Subcutaneous adipose tissue (tissue), 4 donors: Measurements from ENCODE around the gene LAMB1. TPM values are rescaled to one million over a fixed set of nuclear protein-coding genes. Genes with fewer than 3 reads are reported as not detected.

Source experiments
- total RNA-seq, 4 donors: library from RNA; depleted of rRNA; stranded (reverse); fragments of >200 nt; gene quantifications; one replicate each; pipeline ENCODE4 v1.1.0, GENCODE V29; 2016
- TF ChIP-seq, protein P1 (sequence below): fragments of 450-650 bp; IDR thresholded peaks from one replicate; pipeline ENCODE4 v1.5.1; 2016; ENCODE audit warnings: low read depth, mild to moderate bottlenecking, control low read depth, antibody characterized with exemption, moderate library complexity

Gene LAMB1
- total RNA-seq, 4 donors from 2014 or later: 218 to 376 (median 309) TPM

- TF ChIP-seq, protein P1, sequence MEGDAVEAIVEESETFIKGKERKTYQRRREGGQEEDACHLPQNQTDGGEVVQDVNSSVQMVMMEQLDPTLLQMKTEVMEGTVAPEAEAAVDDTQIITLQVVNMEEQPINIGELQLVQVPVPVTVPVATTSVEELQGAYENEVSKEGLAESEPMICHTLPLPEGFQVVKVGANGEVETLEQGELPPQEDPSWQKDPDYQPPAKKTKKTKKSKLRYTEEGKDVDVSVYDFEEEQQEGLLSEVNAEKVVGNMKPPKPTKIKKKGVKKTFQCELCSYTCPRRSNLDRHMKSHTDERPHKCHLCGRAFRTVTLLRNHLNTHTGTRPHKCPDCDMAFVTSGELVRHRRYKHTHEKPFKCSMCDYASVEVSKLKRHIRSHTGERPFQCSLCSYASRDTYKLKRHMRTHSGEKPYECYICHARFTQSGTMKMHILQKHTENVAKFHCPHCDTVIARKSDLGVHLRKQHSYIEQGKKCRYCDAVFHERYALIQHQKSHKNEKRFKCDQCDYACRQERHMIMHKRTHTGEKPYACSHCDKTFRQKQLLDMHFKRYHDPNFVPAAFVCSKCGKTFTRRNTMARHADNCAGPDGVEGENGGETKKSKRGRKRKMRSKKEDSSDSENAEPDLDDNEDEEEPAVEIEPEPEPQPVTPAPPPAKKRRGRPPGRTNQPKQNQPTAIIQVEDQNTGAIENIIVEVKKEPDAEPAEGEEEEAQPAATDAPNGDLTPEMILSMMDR: no peak
Measured at GRCh38 chr7:107943018-107943417, 59.9 kb downstream of the LAMB1 start.

DNA sequence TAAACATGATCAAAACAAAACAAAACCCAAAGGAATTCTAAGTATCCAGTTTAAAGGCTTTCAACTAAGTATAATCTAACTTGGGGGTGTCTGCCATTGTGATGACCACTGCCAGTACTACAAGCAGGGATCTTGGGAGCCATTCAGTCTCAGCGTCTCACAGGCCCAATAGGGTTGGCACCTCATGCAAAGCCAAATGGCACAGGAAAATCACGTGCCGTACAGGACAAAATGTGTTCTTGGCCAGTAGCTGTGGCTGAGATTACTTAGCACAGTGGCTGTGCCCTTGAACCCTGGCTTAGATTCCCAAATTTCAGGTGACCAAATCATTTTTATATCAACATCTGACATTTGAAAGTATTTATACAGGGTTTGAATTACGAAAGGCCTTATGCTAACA is 62.0 kb downstream of the LAMB1 start:
- TF ChIP-seq, protein P1: no peak

DNA sequence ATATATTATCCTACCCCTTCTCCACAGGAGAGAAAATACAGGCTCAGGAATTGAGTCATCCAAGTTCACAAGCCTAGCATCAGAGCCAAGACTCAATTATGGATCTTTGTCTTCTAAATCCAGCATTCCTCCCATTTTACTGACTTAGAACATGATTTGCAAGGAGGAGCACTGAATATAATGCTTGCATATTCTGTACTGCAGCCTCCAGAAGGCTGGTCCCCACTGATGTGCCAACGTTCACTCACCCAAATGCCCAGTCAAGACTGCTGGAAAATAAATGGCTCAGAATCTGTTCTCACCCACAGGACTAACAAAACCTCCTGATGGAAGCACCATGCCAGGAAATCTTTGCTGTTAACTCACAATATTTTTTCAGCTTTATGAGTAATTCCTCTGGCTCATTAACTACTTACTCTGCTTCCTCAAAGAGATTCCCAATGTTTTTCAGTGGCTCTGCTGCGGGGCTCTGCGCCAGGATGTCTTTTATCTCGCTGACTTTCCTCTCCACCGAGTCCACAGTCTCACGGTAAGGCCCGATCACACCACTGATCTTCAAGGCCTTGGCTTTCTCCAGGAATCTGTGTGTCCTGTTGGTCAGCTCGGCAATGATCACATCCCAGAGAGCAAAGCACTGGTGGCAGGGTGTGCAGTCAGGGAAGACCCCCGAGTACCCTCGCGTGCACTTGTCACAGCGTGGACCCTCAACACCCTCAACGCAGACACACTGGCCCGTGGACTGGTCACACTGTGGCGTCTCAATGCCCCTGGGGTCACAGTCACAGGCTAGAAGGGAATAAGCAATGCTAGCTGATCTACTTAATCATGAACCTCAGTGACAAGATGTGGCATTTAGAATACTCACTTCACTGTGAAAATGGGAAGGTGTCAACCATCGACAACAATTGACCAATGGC is 63.1 kb downstream of the LAMB1 start:
- TF ChIP-seq, protein P1: no peak

DNA sequence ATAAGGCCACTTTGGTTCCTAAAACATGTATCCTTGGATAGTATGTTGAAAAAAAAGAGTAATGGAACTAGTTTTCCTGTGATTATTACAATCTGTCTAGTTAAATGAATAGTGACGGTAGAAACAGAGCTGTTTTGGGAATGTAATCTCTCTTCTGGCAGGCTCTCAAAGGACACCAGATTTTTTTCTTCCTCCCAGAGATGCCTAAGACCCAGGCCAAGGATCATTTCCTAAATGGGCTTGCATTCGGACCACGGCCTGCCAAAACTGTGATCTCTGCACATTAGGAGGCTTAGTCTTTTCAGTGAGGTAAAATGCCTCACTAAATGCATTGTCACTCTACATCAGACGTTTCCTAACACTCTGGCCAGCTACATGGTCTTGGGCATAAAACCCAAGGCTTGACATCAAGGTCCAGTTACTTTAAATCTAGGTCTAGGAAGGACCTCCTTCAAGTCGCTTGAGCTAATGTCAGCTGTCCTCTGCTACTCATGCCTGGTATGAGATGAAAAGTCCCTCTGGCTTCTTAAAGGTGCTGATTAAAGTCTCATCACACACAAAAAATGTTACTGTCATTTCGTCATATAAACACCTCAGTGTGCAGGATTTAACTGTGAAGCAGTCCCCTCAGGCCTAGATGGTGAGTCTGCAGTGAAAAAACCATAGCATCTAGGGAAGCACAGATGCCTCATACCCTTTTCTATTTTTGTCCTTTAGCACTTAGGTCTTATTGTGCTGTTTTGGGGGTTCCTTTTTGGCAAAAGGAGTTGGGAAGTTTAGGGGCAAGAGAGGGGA is 64.3 kb downstream of the LAMB1 start:
- TF ChIP-seq, protein P1: no peak

- TF ChIP-seq, protein P1: no peak
Measured at GRCh38 chr7:107937531-107937930, 65.4 kb downstream of the LAMB1 start.

DNA sequence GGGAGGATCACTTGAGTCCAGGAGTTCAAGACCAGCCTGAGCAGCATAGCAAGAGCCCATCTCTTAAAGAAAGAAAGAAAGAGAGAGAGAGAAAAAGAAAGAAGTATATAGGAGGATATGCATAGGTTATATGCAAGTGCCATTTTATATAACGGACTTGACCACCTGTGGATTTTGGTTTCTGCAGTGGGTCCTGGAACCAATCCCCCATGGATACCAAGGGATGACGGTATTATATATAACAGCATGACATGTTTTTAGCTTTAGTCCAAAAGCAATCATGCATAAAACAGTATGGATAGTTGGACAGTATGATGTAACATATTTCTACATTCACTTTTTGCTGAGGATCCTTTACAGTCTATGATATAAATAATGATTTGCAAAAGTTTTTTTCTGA is 66.6 kb downstream of the LAMB1 start:
- TF ChIP-seq, protein P1: no peak
